ENCODE measurements around the gene EYA2. TPM values are rescaled to one million over a fixed set of nuclear protein-coding genes. Genes with fewer than 3 reads are reported as not detected.

The EYA2 gene
- total and polyA plus RNA-seq, 12 donors = 0.54 to 2.2 (median 1.4) TPM

- Histone ChIP-seq H3K27ac (no peak overlapping the region), H3K4me1 (replicated peaks in 1 of 2) (no peaks in the 10 kb centered on the region), H3K4me3 (no peak overlapping the region), H3K27me3 (peaks cover 3% of the 10 kb centered on the region), H3K36me3 (replicated peaks in 1 of 2) (no peaks in the 10 kb centered on the region), H3K9me3 (replicated peaks in 1 of 3) (no peaks in the 10 kb centered on the region)
- 67 to 80% (median 72%) methylated on average over 5 of the region's 5 CpGs for WGBS, 4 donors
- TF ChIP-seq POLR2A (IDR thresholded peaks at IDR 0.05) = no peak
- TF ChIP-seq CTCF (IDR thresholded peaks at IDR 0.05) = no peak
- no peak for DNase-seq
- intact Hi-C loops (cut with DNase I) = no loop called here
These were observed 117.3 kb downstream of the EYA2 start for GRCh38 chr20:47011984-47012383.

- Histone ChIP-seq H3K27ac (no peak overlapping the region), H3K27me3 (peaks cover 3% of the 10 kb centered on the region), H3K4me3 (no peak overlapping the region), H3K36me3 (replicated peaks in 1 of 2) (no peaks in the 10 kb centered on the region), H3K4me1 (replicated peaks in 1 of 2) (no peaks in the 10 kb centered on the region), H3K9me3 (replicated peaks in 1 of 3) (no peaks in the 10 kb centered on the region)
- intact Hi-C loops (cut with DNase I) = no loop called here
- no peak for DNase-seq
- 77 to 85% (median 82%) methylated on average over 8 of the region's 8 CpGs for WGBS, 4 donors
- TF ChIP-seq CTCF (IDR thresholded peaks at IDR 0.05) (no peak), POLR2A (IDR thresholded peaks at IDR 0.05) (no peak)
These were observed 119.0 kb downstream of the EYA2 start for GRCh38 chr20:47013606-47014005.

GRCh38 chr20:47016068-47016664 is 121.5 kb downstream of the EYA2 start:
- Histone ChIP-seq H3K36me3 (replicated peaks in 1 of 2) (no peaks in the 10 kb centered on the region), H3K27me3 (peaks cover 3% of the 10 kb centered on the region), H3K9me3 (replicated peaks in 1 of 3) (no peaks in the 10 kb centered on the region), H3K4me3 (no peak overlapping the region), H3K27ac (no peak overlapping the region), H3K4me1 (replicated peaks in 1 of 2) (no peaks in the 10 kb centered on the region)
- no peak for TF ChIP-seq CTCF (IDR thresholded peaks at IDR 0.05)
- no peak for TF ChIP-seq POLR2A (IDR thresholded peaks at IDR 0.05)
- intact Hi-C loops (cut with DNase I) = no loop called here
- 71 to 78% (median 76%) methylated on average over 8 of the region's 8 CpGs for WGBS, 4 donors
- DNase-seq = no peak

- intact Hi-C loops (cut with DNase I) = no loop called here
- H3K9me3 ChIP-seq (replicated peaks in 1 of 3) = no peaks in the 10 kb centered on the region
- TF ChIP-seq CTCF (IDR thresholded peaks at IDR 0.05) = no peak
- no peak for TF ChIP-seq POLR2A (IDR thresholded peaks at IDR 0.05)
- 54 to 73% (median 72%) methylated on average over 11 of the region's 11 CpGs for WGBS, 4 donors
- no peak overlapping the region for H3K4me3 ChIP-seq
- no peak for DNase-seq
- H3K27me3 ChIP-seq = peaks cover 3% of the 10 kb centered on the region
- H3K36me3 ChIP-seq (replicated peaks in 1 of 2) = no peaks in the 10 kb centered on the region
- H3K27ac ChIP-seq = no peak overlapping the region
- H3K4me1 ChIP-seq (replicated peaks in 1 of 2) = no peaks in the 10 kb centered on the region
These were observed 123.7 kb downstream of the EYA2 start for GRCh38 chr20:47018381-47018780.

Measured in adrenal gland (tissue), 12 donors.